Progenitor cell of endocrine pancreas (in vitro differentiated cells): Measurements from ENCODE around the gene DNAAF8. TPM values are rescaled to one million over a fixed set of nuclear protein-coding genes. Genes with fewer than 3 reads are reported as not detected.

Experiments used
- DNase-seq: peaks from one replicate; pipeline ENCODE4 v3.0.0; 2021; ENCODE audit warnings: low spot score; ENCODE audit not compliant: unreplicated experiment
- H3K27ac Mint-ChIP-seq: 2 replicates; pipeline ENCODE4 v1.8.0; 2021; ENCODE audit warnings: mild to moderate bottlenecking, moderate library complexity, mixed read lengths
- H3K27me3 Mint-ChIP-seq: 2 replicates; pipeline ENCODE4 v1.8.0; 2021; ENCODE audit warnings: mixed read lengths
- H3K36me3 Mint-ChIP-seq: 2 replicates; pipeline ENCODE4 v1.8.0; 2022; ENCODE audit warnings: mixed read lengths; ENCODE audit not compliant: insufficient read depth
- H3K4me1 Mint-ChIP-seq: 2 replicates; pipeline ENCODE4 v1.8.0; 2021; ENCODE audit warnings: low read depth, mixed read lengths
- H3K4me3 Mint-ChIP-seq: 2 replicates; pipeline ENCODE4 v1.8.0; 2021; ENCODE audit warnings: low read depth, mild to moderate bottlenecking, moderate library complexity, mixed read lengths
- H3K9me3 Mint-ChIP-seq: 2 replicates; pipeline ENCODE4 v1.8.0; 2021; ENCODE audit warnings: low read depth, mixed read lengths
- total RNA-seq: library from RNA; stranded (reverse); gene quantifications from 2 replicates; pipeline ENCODE4 v1.2.1, GENCODE V29; 2021
- TF ChIP-seq, protein P1 (sequence below): fragments of 200-600 bp; sonication (generic); IDR thresholded peaks from one replicate; pipeline ENCODE4 v1.5.0; 2021; ENCODE audit warnings: antibody characterized with exemption, mild to moderate bottlenecking; ENCODE audit not compliant: unreplicated experiment

DNAAF8 gene
- total RNA-seq, 1 donor from 2014 or later = 1.1 TPM

DNA sequence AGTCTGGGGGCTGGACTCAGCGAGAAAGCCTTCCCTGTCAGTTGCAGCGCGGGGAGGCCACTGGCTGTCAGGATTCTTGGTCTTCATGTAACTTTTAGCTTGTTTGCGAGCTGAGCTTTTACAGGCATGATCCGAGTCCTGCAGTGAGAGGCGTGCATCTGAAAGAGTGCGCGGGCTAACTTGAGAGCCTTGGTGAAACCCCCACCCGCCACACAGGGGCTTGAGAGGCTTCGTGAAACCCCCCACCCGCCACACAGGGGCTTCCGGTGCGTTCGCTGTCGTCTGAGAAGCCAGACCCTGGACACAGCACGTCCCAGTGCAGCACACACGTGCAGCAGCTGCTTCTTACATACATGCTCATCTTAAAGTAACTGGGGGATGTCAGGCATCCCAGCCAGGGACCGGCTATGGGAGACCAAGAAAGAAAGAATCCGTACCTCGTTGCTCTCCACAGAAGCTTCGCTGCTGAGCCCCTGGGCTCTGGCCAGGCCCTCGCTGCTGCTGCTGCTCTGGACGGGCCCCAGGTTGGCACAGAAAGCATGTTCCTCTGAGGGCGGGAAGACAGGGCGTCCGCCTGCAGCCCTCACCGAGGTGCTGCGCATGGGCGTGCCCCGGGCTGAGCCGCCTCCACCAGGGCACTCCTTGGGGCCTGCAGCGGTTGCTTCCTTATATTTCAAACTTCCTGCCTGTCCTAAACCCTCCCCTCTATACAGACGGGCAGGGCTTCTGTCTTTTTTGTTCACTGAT lies 33.2 kb upstream of the DNAAF8 start:
- H3K27me3 Mint-ChIP-seq = no peaks in the 10 kb centered on the region
- H3K27ac Mint-ChIP-seq = no peak overlapping the region
- no peak overlapping the region for H3K4me3 Mint-ChIP-seq
- TF ChIP-seq, protein P1, sequence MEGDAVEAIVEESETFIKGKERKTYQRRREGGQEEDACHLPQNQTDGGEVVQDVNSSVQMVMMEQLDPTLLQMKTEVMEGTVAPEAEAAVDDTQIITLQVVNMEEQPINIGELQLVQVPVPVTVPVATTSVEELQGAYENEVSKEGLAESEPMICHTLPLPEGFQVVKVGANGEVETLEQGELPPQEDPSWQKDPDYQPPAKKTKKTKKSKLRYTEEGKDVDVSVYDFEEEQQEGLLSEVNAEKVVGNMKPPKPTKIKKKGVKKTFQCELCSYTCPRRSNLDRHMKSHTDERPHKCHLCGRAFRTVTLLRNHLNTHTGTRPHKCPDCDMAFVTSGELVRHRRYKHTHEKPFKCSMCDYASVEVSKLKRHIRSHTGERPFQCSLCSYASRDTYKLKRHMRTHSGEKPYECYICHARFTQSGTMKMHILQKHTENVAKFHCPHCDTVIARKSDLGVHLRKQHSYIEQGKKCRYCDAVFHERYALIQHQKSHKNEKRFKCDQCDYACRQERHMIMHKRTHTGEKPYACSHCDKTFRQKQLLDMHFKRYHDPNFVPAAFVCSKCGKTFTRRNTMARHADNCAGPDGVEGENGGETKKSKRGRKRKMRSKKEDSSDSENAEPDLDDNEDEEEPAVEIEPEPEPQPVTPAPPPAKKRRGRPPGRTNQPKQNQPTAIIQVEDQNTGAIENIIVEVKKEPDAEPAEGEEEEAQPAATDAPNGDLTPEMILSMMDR = no peak
- no peaks in the 10 kb centered on the region for H3K9me3 Mint-ChIP-seq
- no peak for DNase-seq
- H3K4me1 Mint-ChIP-seq = no peaks in the 10 kb centered on the region
- peaks cover 4% of the 10 kb centered on the region for H3K36me3 Mint-ChIP-seq

DNA sequence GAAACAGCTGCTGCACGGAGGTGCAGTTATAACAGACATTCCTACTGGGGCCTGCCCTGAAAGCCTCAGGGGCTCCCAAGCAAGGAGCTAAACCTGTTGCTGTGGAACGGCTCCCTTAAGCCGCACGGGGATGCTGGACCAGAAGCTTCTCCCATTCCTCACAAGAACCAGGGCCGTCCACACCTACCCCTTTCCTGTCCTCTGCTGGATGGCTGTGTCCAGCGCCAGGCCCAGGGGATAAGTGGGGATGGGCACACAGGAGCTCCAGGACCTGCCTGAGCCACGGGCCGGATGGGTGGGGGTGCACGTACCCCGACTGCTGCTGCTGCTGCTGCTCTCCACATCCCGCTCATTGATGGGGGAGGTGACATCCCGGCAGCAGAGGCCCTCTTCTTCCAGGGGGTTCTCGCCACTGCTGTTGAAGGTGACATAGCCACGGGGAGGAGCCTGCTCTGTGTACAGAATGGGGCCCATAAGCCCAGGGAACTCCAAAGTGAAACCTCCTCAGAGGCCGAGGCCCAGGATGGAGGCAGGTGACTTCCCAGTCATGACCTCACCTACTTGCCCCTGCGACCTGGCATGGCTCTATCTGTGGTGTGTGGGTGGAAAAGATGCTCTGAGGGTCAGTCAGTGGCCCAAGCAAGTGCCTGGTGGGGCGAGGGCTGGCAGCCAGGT lies 32.4 kb upstream of the DNAAF8 start:
- no peak overlapping the region for H3K4me3 Mint-ChIP-seq
- no peaks in the 10 kb centered on the region for H3K27me3 Mint-ChIP-seq
- no peaks in the 10 kb centered on the region for H3K9me3 Mint-ChIP-seq
- DNase-seq = no peak
- TF ChIP-seq, protein P1 = no peak
- no peaks in the 10 kb centered on the region for H3K4me1 Mint-ChIP-seq
- peaks cover 8% of the 10 kb centered on the region for H3K36me3 Mint-ChIP-seq
- H3K27ac Mint-ChIP-seq = no peak overlapping the region

DNA sequence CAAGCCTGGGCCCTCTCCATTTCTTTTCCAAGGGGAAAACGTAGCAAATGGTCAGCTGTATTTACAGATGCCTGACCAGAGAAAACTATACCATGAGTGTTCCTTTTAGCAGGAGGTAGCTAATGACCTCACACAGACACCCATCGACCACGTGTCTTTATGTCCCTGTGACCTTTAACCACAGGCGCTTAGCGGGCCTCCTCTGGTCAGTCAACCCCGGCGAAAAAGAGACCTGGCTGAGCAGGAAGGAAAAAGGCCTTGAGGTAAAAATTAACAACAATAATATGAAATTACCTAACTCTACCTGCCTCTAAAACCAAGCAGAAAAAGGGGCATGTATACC lies 31.9 kb upstream of the DNAAF8 start:
- no peak overlapping the region for H3K4me3 Mint-ChIP-seq
- TF ChIP-seq, protein P1 = no peak
- H3K27me3 Mint-ChIP-seq = no peaks in the 10 kb centered on the region
- no peaks in the 10 kb centered on the region for H3K9me3 Mint-ChIP-seq
- H3K36me3 Mint-ChIP-seq = peaks cover 9% of the 10 kb centered on the region
- H3K27ac Mint-ChIP-seq = no peak overlapping the region
- DNase-seq = no peak
- no peaks in the 10 kb centered on the region for H3K4me1 Mint-ChIP-seq

- Mint-ChIP-seq H3K9me3 (no peaks in the 10 kb centered on the region), H3K4me1 (no peaks in the 10 kb centered on the region), H3K36me3 (peaks cover 9% of the 10 kb centered on the region), H3K27ac (no peak overlapping the region), H3K4me3 (no peak overlapping the region), H3K27me3 (no peaks in the 10 kb centered on the region)
- no peak for DNase-seq
- TF ChIP-seq, protein P1 = no peak
Measured at GRCh38 chr16:4703906-4704305, 30.4 kb upstream of the DNAAF8 start.

DNA sequence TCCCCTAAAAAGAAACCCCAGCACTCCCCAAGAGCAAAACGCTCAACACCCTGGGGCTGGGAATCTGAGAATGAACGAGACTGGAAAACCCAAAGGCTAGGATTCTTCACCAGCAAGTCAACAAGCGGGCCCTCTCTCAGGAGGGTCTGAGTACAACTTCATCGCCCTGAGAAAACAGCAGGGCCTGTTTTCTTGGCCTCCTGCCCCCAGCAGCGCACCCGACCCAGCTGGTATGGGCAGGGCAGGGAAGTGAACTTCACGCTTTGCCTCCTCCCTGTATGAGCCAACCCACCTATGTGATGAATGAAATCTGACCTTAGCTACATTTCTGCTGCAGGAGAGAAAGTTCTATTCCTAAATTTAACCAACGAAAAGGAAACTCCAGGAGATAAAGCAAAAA lies 29.8 kb upstream of the DNAAF8 start:
- Mint-ChIP-seq H3K4me3 (no peak overlapping the region), H3K9me3 (no peaks in the 10 kb centered on the region), H3K4me1 (no peaks in the 10 kb centered on the region), H3K36me3 (peaks cover 10% of the 10 kb centered on the region), H3K27me3 (no peaks in the 10 kb centered on the region), H3K27ac (no peak overlapping the region)
- TF ChIP-seq, protein P1 = no peak
- no peak for DNase-seq
